ENCODE data around the gene ATG16L1.

The ATG16L1 gene

DNA sequence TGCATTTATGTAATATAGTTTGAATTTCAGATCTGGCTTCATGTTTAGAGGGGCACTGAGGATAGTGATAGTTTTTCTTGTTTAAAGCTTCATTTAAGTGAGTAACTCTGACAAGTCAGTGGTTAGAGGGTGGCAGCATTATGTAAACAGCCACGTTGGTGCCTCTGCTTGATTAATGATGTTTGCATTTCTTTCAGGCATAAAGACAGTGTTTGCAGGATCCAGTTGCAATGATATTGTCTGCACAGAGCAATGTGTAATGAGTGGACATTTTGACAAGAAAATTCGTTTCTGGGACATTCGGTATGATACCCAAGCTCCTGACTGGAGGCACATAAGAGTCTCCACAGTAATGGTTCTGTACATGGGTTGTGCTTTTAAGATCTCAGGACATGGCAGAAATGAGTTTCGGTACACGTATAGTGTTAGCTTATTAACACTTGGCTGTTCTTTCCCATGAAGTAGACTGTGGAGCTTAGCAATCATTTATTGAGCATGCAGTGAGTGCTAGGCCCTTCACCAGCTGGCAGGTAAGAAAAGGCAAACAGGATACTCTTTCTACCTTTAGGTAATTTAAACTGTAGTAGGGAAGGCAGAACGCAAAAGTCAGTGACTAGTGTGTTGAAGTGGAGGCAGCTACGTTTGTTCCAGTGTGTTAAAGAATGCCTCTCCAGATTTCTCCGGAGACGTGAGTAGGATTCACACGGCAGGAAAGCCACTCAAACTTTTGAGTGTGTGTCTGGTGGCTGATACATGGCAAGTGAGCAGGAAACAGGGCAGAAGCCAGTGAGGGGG lies 38.8 kb downstream of the ATG16L1 start:
- H3K27ac ChIP-seq (ENCODE audit: extremely low read depth, low read depth, low read length): no peak overlapping the region
- POLR2A ChIA-PET: no interaction called here
- H3K9me3 ChIP-seq (ENCODE audit: control insufficient read depth, insufficient read depth, low read depth, low read length): no peaks in the 10 kb centered on the region
- H3K4me1 ChIP-seq (ENCODE audit: control insufficient read depth, insufficient read depth, low read length): no peaks in the 10 kb centered on the region
- CTCF ChIA-PET: interaction anchor here (0.7 kb wide), 1 partner anchor 267 kb away, joined by 3 read pairs; no protein-coding TSS in a partner anchor
- TF ChIP-seq ZNF274 (IDR thresholded peaks at IDR 0.05; ENCODE audit: low read length): no peak
- TF ChIP-seq ZNF274 (tag by site-specific recombination; IDR thresholded peaks at IDR 0.05; ENCODE audit: borderline replicate concordance): no peak
- no peak for TF ChIP-seq ZNF132 (tag by site-specific recombination; IDR thresholded peaks at IDR 0.05; ENCODE audit: borderline replicate concordance)
- TF ChIP-seq HOXD13 (CRISPR knock-in tag; IDR thresholded peaks at IDR 0.05; ENCODE audit: borderline replicate concordance): no peak
- no peak for TF ChIP-seq ZNF621 (tag by site-specific recombination; IDR thresholded peaks at IDR 0.05)
- TF ChIP-seq, protein P1, sequence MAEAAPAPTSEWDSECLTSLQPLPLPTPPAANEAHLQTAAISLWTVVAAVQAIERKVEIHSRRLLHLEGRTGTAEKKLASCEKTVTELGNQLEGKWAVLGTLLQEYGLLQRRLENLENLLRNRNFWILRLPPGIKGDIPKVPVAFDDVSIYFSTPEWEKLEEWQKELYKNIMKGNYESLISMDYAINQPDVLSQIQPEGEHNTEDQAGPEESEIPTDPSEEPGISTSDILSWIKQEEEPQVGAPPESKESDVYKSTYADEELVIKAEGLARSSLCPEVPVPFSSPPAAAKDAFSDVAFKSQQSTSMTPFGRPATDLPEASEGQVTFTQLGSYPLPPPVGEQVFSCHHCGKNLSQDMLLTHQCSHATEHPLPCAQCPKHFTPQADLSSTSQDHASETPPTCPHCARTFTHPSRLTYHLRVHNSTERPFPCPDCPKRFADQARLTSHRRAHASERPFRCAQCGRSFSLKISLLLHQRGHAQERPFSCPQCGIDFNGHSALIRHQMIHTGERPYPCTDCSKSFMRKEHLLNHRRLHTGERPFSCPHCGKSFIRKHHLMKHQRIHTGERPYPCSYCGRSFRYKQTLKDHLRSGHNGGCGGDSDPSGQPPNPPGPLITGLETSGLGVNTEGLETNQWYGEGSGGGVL (tag by site-specific recombination; IDR thresholded peaks at IDR 0.05): no peak
- TF ChIP-seq ZNF555 (tag by site-specific recombination; conservative IDR thresholded peaks at IDR 0.05): no peak
- TF ChIP-seq ZNF660 (tag by site-specific recombination; IDR thresholded peaks at IDR 0.05): no peak
- TF ChIP-seq ZBTB17 (tag by site-specific recombination; IDR thresholded peaks at IDR 0.05): no peak
- TF ChIP-seq ZNF514 (tag by site-specific recombination; IDR thresholded peaks at IDR 0.05): no peak
- no peak for TF ChIP-seq ZNF175 (tag by site-specific recombination; IDR thresholded peaks at IDR 0.05)
- TF ChIP-seq, protein P2, sequence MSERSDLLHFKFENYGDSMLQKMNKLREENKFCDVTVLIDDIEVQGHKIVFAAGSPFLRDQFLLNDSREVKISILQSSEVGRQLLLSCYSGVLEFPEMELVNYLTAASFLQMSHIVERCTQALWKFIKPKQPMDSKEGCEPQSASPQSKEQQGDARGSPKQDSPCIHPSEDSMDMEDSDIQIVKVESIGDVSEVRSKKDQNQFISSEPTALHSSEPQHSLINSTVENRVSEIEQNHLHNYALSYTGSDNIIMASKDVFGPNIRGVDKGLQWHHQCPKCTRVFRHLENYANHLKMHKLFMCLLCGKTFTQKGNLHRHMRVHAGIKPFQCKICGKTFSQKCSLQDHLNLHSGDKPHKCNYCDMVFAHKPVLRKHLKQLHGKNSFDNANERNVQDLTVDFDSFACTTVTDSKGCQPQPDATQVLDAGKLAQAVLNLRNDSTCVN (tag by site-specific recombination; optimal IDR thresholded peaks at IDR 0.05): no peak
- no peak for TF ChIP-seq ZNF777 (tag by site-specific recombination; IDR thresholded peaks at IDR 0.05; ENCODE audit: borderline replicate concordance)
- no peak for TF ChIP-seq KLF9 (tag by site-specific recombination; IDR thresholded peaks at IDR 0.05; ENCODE audit: low read depth)
- TF ChIP-seq MEIS1 (CRISPR knock-in tag; IDR thresholded peaks at IDR 0.05; ENCODE audit: borderline replicate concordance): no peak
- no peak for TF ChIP-seq ZNF292 (tag by site-specific recombination; IDR thresholded peaks at IDR 0.05; ENCODE audit: borderline replicate concordance, low read depth)
- no peak for TF ChIP-seq ZNF791 (tag by site-specific recombination; IDR thresholded peaks at IDR 0.05)
- H3K36me3 ChIP-seq (ENCODE audit: control insufficient read depth in 2 of 2, insufficient read depth in 1 of 2, low read length in 2 of 2): peaks cover 9 to 98% of the 10 kb centered on the region in 2 experiments; a peak in 2 of 3 replicates
- no peak overlapping the region for H3K4me3 ChIP-seq (ENCODE audit: low read depth, low read length)

DNA sequence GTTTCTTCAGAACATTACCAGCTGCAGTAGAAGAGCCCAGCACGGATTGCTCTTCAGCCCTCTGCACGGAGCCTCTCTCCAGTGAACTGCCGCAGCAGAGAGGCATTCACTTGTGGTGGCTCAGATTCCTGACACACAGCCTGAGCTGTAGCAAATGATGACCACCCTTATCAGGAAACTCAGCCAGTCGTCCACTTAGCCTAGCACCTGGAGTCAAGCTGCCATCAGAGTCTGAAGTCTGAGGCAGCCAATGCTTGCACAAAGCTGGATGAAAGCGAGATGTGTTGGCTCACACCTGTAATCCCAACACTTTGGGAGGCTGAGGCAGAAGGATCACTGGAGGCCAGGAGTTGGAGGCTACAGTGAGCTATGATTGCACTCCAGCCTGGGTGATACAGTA lies 44.4 kb downstream of the ATG16L1 start:
- ChIA-PET POLR2A (interaction anchor here (0.6 to 0.7 kb wide), 2 partner anchors 89 to 94 kb away, joined by 3 read pairs; no protein-coding TSS in a partner anchor), CTCF (interaction anchor here (0.6 to 1.4 kb wide), 3 partner anchors 44 to 147 kb away, joined by 3 read pairs; partner anchors contain the start of gene ATG16L1)
- H3K9me3 ChIP-seq (ENCODE audit: control insufficient read depth, insufficient read depth, low read depth, low read length): no peaks in the 10 kb centered on the region
- no peak overlapping the region for H3K4me3 ChIP-seq (ENCODE audit: low read depth, low read length)
- H3K36me3 ChIP-seq (ENCODE audit: control insufficient read depth in 2 of 2, insufficient read depth in 1 of 2, low read length in 2 of 2): peaks cover 0 to 59% of the 10 kb centered on the region in 2 experiments; a peak in 2 of 3 replicates
- H3K27ac ChIP-seq (ENCODE audit: extremely low read depth, low read depth, low read length): no peak overlapping the region
- H3K4me1 ChIP-seq (ENCODE audit: control insufficient read depth, insufficient read depth, low read length): no peaks in the 10 kb centered on the region
- no peak for TF ChIP-seq ZNF112 (tag by site-specific recombination; IDR thresholded peaks at IDR 0.05)
- no peak for TF ChIP-seq ZNF677 (tag by site-specific recombination; IDR thresholded peaks at IDR 0.05)
- TF ChIP-seq ZNF792 (tag by site-specific recombination; IDR thresholded peaks at IDR 0.05): no peak
- TF ChIP-seq ZNF423 (tag by site-specific recombination; IDR thresholded peaks at IDR 0.05): no peak
- TF ChIP-seq ZNF214 (tag by site-specific recombination; IDR thresholded peaks at IDR 0.05; ENCODE audit: borderline replicate concordance): no peak
- no peak for TF ChIP-seq ZNF629 (tag by site-specific recombination; IDR thresholded peaks at IDR 0.05)
- TF ChIP-seq, protein P3, sequence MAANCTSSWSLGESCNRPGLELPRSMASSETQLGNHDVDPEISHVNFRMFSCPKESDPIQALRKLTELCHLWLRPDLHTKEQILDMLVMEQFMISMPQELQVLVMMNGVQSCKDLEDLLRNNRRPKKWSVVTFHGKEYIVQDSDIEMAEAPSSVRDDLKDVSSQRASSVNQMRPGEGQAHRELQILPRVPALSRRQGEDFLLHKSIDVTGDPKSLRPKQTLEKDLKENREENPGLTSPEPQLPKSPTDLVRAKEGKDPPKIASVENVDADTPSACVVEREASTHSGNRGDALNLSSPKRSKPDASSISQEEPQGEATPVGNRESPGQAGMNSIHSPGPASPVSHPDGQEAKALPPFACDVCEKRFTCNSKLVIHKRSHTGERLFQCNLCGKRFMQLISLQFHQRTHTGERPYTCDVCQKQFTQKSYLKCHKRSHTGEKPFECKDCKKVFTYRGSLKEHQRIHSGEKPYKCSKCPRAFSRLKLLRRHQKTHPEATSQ (tag by site-specific recombination; IDR thresholded peaks at IDR 0.05): no peak
- TF ChIP-seq ZNF324 (tag by site-specific recombination; IDR thresholded peaks at IDR 0.05): no peak
- TF ChIP-seq, protein P4, sequence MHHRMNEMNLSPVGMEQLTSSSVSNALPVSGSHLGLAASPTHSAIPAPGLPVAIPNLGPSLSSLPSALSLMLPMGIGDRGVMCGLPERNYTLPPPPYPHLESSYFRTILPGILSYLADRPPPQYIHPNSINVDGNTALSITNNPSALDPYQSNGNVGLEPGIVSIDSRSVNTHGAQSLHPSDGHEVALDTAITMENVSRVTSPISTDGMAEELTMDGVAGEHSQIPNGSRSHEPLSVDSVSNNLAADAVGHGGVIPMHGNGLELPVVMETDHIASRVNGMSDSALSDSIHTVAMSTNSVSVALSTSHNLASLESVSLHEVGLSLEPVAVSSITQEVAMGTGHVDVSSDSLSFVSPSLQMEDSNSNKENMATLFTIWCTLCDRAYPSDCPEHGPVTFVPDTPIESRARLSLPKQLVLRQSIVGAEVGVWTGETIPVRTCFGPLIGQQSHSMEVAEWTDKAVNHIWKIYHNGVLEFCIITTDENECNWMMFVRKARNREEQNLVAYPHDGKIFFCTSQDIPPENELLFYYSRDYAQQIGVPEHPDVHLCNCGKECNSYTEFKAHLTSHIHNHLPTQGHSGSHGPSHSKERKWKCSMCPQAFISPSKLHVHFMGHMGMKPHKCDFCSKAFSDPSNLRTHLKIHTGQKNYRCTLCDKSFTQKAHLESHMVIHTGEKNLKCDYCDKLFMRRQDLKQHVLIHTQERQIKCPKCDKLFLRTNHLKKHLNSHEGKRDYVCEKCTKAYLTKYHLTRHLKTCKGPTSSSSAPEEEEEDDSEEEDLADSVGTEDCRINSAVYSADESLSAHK (tag by site-specific recombination; IDR thresholded peaks at IDR 0.05): no peak

All from HEK293 (cell line).